Measurements from ENCODE around the gene HVCN1. TPM values are rescaled to one million over a fixed set of nuclear protein-coding genes. Genes with fewer than 3 reads are reported as not detected.

Gene HVCN1
- total RNA-seq, 2 experiments from 2014 or later = 3.9 to 4.1 TPM

DNA sequence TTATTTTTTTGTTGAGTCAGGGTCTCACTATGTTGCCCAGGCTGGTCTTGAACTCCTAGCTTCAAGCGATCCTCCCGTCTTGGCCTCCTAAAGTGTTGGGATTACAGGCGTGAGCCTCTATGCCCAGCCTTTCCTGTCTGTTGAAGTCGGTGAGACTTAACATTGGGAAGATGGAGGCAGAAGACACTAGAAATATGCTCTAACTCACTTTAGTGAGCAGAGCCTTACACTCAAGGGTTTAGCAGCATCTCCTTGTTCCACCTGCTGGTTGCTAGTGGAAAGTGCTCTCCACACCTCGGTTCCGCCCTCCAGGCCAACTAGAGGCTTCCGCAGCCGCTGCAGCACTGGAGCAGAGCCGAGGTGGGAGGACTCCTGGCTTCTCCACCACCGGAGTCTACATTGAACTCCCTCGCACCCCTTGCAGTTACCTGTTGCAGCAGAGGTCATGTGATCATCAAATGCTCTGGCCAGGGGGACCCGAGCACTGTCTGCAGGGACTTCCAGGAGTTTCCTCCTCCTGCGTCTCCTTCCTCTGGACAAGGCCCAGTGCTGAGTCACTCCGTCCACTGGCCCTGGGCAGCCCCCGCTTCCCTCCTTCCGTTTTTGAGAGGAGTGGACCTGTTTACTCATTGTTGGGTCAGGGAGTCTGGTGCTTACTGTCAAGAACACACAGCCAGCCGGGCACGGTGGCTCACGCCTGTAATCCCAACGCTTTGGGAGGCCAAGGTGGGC is 9.4 kb upstream of the HVCN1 start:
- Mint-ChIP-seq H3K4me3 (no peak overlapping the region), H3K36me3 (ENCODE audit: low read depth) (no peaks in the 10 kb centered on the region), H3K27ac (peak overlapping the region; percentile 21), H3K9me3 (no peaks in the 10 kb centered on the region), H3K4me1 (ENCODE audit: low read depth) (peaks cover 17% of the 10 kb centered on the region), H3K27me3 (no peaks in the 10 kb centered on the region)
- H3K4me1 ChIP-seq (ENCODE audit: insufficient read depth, low read length) = peaks cover 10% of the 10 kb centered on the region
- no peaks in the 10 kb centered on the region for H3K27me3 ChIP-seq (ENCODE audit: control insufficient read depth in 1 of 2, insufficient read depth in 2 of 2, low read length in 2 of 2)
- H3K9me3 ChIP-seq (ENCODE audit: control insufficient read depth in 1 of 2, insufficient read depth in 1 of 2, low read length in 2 of 2) = no peaks in the 10 kb centered on the region
- CTCF ChIA-PET = interaction anchor here (0.6 kb wide), 1 partner anchor 229 kb away, joined by 4 read pairs; the partner anchor contains the start of gene FAM216A
- ATAC-seq (ENCODE audit: poor library complexity) = peak; percentile 100
- intact Hi-C loops (cut with DNase I, micrococcal nuclease) = loop anchor here (1.0 to 5.0 kb wide), 8 partner anchors 84 to 248 kb away; partner anchors contain the start of genes ARPC3 (in 2 of the 2), FAM216A (in 1 of the 2), GPN3 (in 1 of the 2) and TCTN1 (in 1 of the 2)
- POLR2A ChIA-PET = interaction anchor here (0.6 kb wide), 1 partner anchor 93 kb away, joined by 3 read pairs; no protein-coding TSS in a partner anchor
- no peak overlapping the region for H3K4me3 ChIP-seq (ENCODE audit: low read length)
- no peaks in the 10 kb centered on the region for H3K36me3 ChIP-seq (ENCODE audit: insufficient read depth, low read length)
- TF ChIP-seq, protein P1, sequence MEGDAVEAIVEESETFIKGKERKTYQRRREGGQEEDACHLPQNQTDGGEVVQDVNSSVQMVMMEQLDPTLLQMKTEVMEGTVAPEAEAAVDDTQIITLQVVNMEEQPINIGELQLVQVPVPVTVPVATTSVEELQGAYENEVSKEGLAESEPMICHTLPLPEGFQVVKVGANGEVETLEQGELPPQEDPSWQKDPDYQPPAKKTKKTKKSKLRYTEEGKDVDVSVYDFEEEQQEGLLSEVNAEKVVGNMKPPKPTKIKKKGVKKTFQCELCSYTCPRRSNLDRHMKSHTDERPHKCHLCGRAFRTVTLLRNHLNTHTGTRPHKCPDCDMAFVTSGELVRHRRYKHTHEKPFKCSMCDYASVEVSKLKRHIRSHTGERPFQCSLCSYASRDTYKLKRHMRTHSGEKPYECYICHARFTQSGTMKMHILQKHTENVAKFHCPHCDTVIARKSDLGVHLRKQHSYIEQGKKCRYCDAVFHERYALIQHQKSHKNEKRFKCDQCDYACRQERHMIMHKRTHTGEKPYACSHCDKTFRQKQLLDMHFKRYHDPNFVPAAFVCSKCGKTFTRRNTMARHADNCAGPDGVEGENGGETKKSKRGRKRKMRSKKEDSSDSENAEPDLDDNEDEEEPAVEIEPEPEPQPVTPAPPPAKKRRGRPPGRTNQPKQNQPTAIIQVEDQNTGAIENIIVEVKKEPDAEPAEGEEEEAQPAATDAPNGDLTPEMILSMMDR (IDR thresholded peaks at IDR 0.05) = peak; percentile 86
- no peak overlapping the region for H3K27ac ChIP-seq (ENCODE audit: low read depth in 1 of 2, low read length in 2 of 2)
- DNase-seq = peak; percentile 66 to 90 (median 73)

- CTCF ChIA-PET = interaction anchor here (1.3 kb wide), 1 partner anchor 247 kb away, joined by 4 read pairs; the partner anchor contains the start of gene ARPC3
- Mint-ChIP-seq H3K27me3 (no peaks in the 10 kb centered on the region), H3K4me1 (ENCODE audit: low read depth) (peaks cover 18% of the 10 kb centered on the region), H3K4me3 (no peak overlapping the region), H3K27ac (no peak overlapping the region), H3K9me3 (no peaks in the 10 kb centered on the region), H3K36me3 (ENCODE audit: low read depth) (no peaks in the 10 kb centered on the region)
- ATAC-seq (ENCODE audit: poor library complexity) (no peak), DNase-seq (no peak)
- TF ChIP-seq, protein P1 (IDR thresholded peaks at IDR 0.05) = no peak
- POLR2A ChIA-PET = no interaction called here
- no peaks in the 10 kb centered on the region for H3K27me3 ChIP-seq (ENCODE audit: control insufficient read depth in 1 of 2, insufficient read depth in 2 of 2, low read length in 2 of 2)
- H3K4me3 ChIP-seq (ENCODE audit: low read length) = no peak overlapping the region
- H3K9me3 ChIP-seq (ENCODE audit: control insufficient read depth in 1 of 2, insufficient read depth in 1 of 2, low read length in 2 of 2) = no peaks in the 10 kb centered on the region
- H3K4me1 ChIP-seq (ENCODE audit: insufficient read depth, low read length) = peaks cover 10% of the 10 kb centered on the region
- intact Hi-C loops (cut with DNase I, micrococcal nuclease) = loop anchor here in 1 of 2 experiments (2.0 to 5.0 kb wide), 4 partner anchors 78 to 245 kb away; partner anchors contain the start of gene ARPC3
- H3K27ac ChIP-seq (ENCODE audit: low read depth in 1 of 2, low read length in 2 of 2) = no peak overlapping the region
- no peaks in the 10 kb centered on the region for H3K36me3 ChIP-seq (ENCODE audit: insufficient read depth, low read length)
Observed at GRCh38 chr12:110697236-110697635, 8.3 kb upstream of the HVCN1 start.

- no peak overlapping the region for H3K4me3 ChIP-seq (ENCODE audit: low read length)
- no peaks in the 10 kb centered on the region for H3K27me3 ChIP-seq (ENCODE audit: control insufficient read depth in 1 of 2, insufficient read depth in 2 of 2, low read length in 2 of 2)
- intact Hi-C loops (cut with DNase I, micrococcal nuclease) = loop anchor here in 1 of 2 experiments (2.0 to 5.0 kb wide), 4 partner anchors 77 to 244 kb away; partner anchors contain the start of gene ARPC3
- TF ChIP-seq, protein P1 (IDR thresholded peaks at IDR 0.05) = no peak
- Mint-ChIP-seq H3K4me3 (no peak overlapping the region), H3K36me3 (ENCODE audit: low read depth) (no peaks in the 10 kb centered on the region), H3K27ac (no peak overlapping the region), H3K9me3 (no peaks in the 10 kb centered on the region), H3K27me3 (no peaks in the 10 kb centered on the region), H3K4me1 (ENCODE audit: low read depth) (peaks cover 24% of the 10 kb centered on the region)
- ATAC-seq (ENCODE audit: poor library complexity) (no peak), DNase-seq (no peak)
- peaks cover 10% of the 10 kb centered on the region for H3K4me1 ChIP-seq (ENCODE audit: insufficient read depth, low read length)
- no peaks in the 10 kb centered on the region for H3K36me3 ChIP-seq (ENCODE audit: insufficient read depth, low read length)
- CTCF ChIA-PET = no interaction called here
- no peaks in the 10 kb centered on the region for H3K9me3 ChIP-seq (ENCODE audit: control insufficient read depth in 1 of 2, insufficient read depth in 1 of 2, low read length in 2 of 2)
- no peak overlapping the region for H3K27ac ChIP-seq (ENCODE audit: low read depth in 1 of 2, low read length in 2 of 2)
- POLR2A ChIA-PET = no interaction called here
Observed at GRCh38 chr12:110696283-110696682, 7.4 kb upstream of the HVCN1 start.
